Measurements from ENCODE around the gene RAET1G.
"Not testable (repeated sequence)": the region's sequence is repeated elsewhere in the genome, so short reads cannot be mapped to it uniquely, and the experiment has no call there.

Gene RAET1G

GRCh38 chr6:149954328-149954983, 31.5 kb upstream of the RAET1G start:
- not testable (repeated sequence) for DNase-seq

- not testable (repeated sequence) for DNase-seq
These were observed 31.0 kb upstream of the RAET1G start for GRCh38 chr6:149953934-149954327.

GRCh38 chr6:149953390-149953789, 30.5 kb upstream of the RAET1G start:
- DNase-seq = not testable (repeated sequence)

- no peak for DNase-seq
These were observed 28.7 kb upstream of the RAET1G start for GRCh38 chr6:149951626-149952025.

- no peak for DNase-seq
These were observed 28.2 kb upstream of the RAET1G start for GRCh38 chr6:149951096-149951495.

GRCh38 chr6:149950423-149950822, 27.5 kb upstream of the RAET1G start:
- no peak for DNase-seq

DNA sequence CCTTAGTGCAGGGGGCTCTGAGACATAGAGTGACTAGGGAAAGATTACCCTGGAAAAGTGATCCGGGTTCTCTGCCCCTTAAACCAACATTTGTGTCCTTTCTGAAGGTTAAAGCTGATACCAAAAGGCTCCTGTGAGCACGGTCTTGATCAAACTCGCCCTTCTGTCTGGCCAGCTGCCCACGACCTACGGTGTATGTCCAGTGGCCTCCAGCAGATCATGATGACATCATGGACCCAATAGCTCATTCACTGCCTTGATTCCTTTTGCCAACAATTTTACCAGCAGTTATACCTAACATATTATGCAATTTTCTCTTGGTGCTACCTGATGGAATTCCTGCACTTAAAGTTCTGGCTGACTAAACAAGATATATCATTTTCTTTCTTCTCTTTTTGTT, 25.7 kb upstream of the RAET1G start:
- no peak for DNase-seq

DNA sequence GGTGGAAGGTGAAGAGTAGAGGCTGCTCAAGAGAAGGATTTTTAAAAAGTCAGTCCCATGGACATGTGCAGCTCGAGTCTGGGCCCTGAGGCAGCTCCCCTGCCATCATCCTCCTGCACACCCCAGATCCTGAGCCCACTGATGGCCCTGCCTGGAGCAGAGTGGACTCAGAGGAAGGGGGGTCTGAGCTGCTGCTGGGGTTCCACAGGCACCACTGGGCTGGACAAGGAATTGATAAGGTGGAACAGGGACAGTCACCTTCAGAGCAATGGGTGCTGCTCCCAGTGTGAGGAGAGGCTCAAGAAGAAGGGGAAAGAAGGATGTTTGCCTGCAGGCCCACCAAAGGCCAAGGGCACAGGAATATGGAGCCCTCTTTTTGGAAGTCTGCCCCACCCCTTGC, 25.1 kb upstream of the RAET1G start:
- no peak for DNase-seq

- DNase-seq = not testable (repeated sequence)
These were observed 24.6 kb upstream of the RAET1G start for GRCh38 chr6:149947533-149947932.

- DNase-seq = not testable (repeated sequence)
These were observed 23.7 kb upstream of the RAET1G start for GRCh38 chr6:149946631-149947030.

DNA sequence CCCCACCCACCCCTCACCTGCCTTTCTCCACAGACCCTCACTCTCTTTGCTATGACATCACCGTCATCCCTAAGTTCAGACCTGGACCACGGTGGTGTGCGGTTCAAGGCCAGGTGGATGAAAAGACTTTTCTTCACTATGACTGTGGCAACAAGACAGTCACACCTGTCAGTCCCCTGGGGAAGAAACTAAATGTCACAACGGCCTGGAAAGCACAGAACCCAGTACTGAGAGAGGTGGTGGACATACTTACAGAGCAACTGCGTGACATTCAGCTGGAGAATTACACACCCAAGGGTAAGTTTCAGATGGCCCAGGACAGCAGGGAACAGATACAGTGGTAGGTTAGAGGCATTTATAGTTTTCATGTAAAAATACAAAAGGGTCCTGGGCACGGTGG, 22.4 kb upstream of the RAET1G start:
- not testable (repeated sequence) for DNase-seq

GRCh38 chr6:149943321-149943720, 20.4 kb upstream of the RAET1G start:
- not testable (repeated sequence) for DNase-seq

- DNase-seq = no peak
These were observed 19.5 kb upstream of the RAET1G start for GRCh38 chr6:149942461-149942829.

DNA sequence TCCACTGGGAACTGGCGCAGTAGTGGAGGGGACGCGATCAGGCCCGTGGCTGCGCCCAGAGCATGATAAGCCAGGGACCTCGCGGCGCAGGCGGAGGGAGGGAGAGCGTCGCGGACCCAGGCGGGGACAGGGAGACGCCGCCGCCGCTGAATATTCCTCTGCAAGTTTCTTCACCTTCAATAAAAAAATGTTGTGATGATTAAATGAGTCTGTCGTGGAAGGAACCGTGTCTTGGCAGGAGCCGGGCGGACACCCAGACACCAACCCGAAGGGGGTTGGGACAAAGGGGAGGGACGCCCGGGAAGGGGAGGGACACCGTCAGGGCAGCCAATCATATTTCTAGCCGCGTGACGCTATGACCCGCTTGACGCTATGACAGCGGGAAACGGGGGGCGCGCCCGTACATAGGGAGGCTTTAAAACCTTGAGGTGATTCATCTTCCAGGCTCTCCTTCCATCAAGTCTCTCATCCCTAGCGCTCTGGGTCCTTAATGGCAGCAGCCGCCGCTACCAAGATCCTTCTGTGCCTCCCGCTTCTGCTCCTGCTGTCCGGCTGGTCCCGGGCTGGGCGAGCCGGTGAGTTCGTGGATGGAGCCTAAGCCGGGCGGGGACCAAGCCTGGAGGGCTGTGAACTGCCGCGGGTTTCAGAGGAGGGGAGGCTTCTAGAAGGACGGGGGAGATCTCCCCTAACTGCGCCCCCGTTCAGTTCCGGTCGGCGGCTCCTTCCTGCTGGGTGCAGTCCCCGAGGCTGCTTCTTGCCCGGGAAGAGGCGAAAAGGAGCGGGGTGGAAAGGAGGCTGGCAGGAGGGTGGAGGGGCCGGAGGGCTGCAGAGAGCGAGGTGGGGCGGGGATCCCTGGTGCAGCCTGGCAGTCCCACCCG, 18.9 kb upstream of the RAET1G start, which contains the start of gene ULBP2:
ULBP2 (plus strand) TSS at position 432 of the 878 bp plus-strand sequence; CDS start at position 491, 59 bp downstream.
- peak in 46 of 51 donors; percentile 11 to 85 (median 50) for DNase-seq

- DNase-seq = no peak
These were observed 17.7 kb upstream of the RAET1G start for GRCh38 chr6:149940672-149940982.

- DNase-seq = no peak
These were observed 17.2 kb upstream of the RAET1G start for GRCh38 chr6:149939909-149940671.

DNA sequence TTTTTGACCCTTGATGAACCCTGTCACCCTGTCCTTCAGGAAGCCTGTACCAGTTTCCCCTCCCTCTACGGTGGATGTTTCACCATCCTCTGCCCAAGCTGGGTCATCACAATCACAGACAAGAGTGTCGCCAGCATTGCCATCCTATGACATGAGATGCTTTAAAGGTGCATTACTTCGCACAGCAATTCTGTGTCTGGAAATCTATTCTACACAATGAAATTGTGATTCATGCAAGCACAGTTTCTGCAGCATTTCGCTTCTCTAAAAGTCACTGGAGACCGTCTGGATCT, 16.4 kb upstream of the RAET1G start:
- DNase-seq = no peak

- DNase-seq = no peak
These were observed 15.8 kb upstream of the RAET1G start for GRCh38 chr6:149938571-149939355.

DNA sequence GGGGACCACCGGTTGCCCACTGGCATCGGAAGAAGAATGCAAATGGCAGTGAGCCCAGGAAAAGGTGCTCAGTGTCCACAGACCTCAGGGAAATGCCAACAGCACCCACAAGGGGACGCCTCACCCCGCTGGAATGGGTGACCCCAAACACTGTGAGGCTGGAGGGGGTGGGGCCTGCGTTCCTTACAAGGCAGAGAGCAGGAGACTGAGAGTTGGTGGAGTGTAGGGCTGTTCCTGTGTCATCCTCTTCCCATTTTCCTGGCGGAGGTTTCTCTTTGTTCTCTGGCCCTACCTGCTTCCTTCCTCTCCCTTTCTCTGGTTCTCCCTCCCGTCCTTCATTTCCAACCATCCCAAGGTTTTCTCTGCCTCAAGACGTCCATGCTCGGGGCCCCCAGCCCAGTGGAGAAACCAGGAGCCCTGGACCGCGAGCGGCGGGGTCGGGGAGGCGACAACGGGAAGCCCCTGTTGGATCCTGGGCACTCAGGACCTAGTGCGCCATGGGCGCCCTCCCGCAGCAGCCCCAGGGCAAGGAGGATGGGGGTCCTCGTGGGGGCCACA, 15.2 kb upstream of the RAET1G start:
- DNase-seq = not testable (repeated sequence)

DNA sequence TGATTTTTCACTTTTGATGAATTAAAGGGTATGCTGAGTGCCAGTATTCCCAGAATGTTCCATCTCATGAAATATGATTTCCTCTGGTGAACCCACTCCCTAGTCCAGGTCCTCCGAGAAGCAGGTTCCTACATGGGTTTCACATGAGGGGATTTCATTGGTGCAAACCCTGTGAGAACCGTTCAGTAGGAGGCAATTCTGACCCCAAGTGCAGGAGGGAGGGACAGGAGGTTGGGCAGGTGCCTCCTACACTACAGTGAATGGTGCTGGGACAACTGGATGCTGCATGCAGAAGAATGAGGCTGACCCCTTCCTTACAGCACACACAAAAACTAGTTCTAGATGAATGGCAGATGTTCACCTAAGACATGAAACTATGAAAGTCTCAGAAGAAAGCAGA, 13.8 kb upstream of the RAET1G start:
- DNase-seq = no peak

- no peak for DNase-seq
These were observed 12.7 kb upstream of the RAET1G start for GRCh38 chr6:149935668-149936067.
